GM18873 (cell line): ENCODE data around the gene RAPGEF1.
"Not testable (repeated sequence)": the region's sequence is repeated elsewhere in the genome, so short reads cannot be mapped to it uniquely, and the experiment has no call there.

Experiments used
- ATAC-seq: cut with Tn5 transposase; IDR thresholded peaks from one replicate; pipeline ENCODE4 v1.9.1; 2021; ENCODE audit warnings: mild to moderate bottlenecking, moderate library complexity, moderate number of reproducible peaks; ENCODE audit not compliant: unreplicated experiment, low FRiP score

The RAPGEF1 gene

GRCh38 chr9:131674425-131675421 is 65.2 kb downstream of the RAPGEF1 start:
- ATAC-seq: no peak

GRCh38 chr9:131673531-131673930 is 66.3 kb downstream of the RAPGEF1 start:
- no peak for ATAC-seq

GRCh38 chr9:131673068-131673467 is 66.8 kb downstream of the RAPGEF1 start:
- no peak for ATAC-seq

- no peak for ATAC-seq
Measured at GRCh38 chr9:131672451-131672850, 67.4 kb downstream of the RAPGEF1 start.

- ATAC-seq: no peak
Measured at GRCh38 chr9:131671133-131671520, 68.7 kb downstream of the RAPGEF1 start.

GRCh38 chr9:131670247-131671132 is 69.4 kb downstream of the RAPGEF1 start:
- ATAC-seq: no peak

GRCh38 chr9:131669269-131670157 is 70.4 kb downstream of the RAPGEF1 start:
- ATAC-seq: no peak

- no peak for ATAC-seq
Measured at GRCh38 chr9:131668439-131669268, 71.2 kb downstream of the RAPGEF1 start.

- no peak for ATAC-seq
Measured at GRCh38 chr9:131668057-131668438, 71.8 kb downstream of the RAPGEF1 start.

GRCh38 chr9:131667576-131667975 is 72.3 kb downstream of the RAPGEF1 start:
- no peak for ATAC-seq

- no peak for ATAC-seq
Measured at GRCh38 chr9:131666774-131667173, 73.1 kb downstream of the RAPGEF1 start.

- no peak for ATAC-seq
Measured at GRCh38 chr9:131666029-131666428, 73.8 kb downstream of the RAPGEF1 start.

GRCh38 chr9:131663288-131663687 is 76.6 kb downstream of the RAPGEF1 start:
- no peak for ATAC-seq

GRCh38 chr9:131662289-131662621 is 77.6 kb downstream of the RAPGEF1 start:
- ATAC-seq: not testable (repeated sequence)

GRCh38 chr9:131661568-131662288 is 78.1 kb downstream of the RAPGEF1 start:
- ATAC-seq: no peak

- no peak for ATAC-seq
Measured at GRCh38 chr9:131660466-131661405, 79.1 kb downstream of the RAPGEF1 start.

- ATAC-seq: no peak
Measured at GRCh38 chr9:131658377-131659129, 81.3 kb downstream of the RAPGEF1 start.
